Ishikawa (cell line): ENCODE results near the gene FAM3A.

Experiments
- CEBPB ChIP-seq: IDR thresholded peaks from 2 replicates; pipeline ENCODE4 v1.6.1; 2012
- CREB1 ChIP-seq: IDR thresholded peaks from 2 replicates; pipeline ENCODE4 v1.6.1; 2012; ENCODE audit warnings: low read depth
- EGR1 ChIP-seq: IDR thresholded peaks from 2 replicates; pipeline ENCODE4 v1.6.1; 2012
- EP300 ChIP-seq: IDR thresholded peaks from 2 replicates; pipeline ENCODE4 v1.6.1; 2012; ENCODE audit warnings: borderline replicate concordance
- FOXM1 ChIP-seq: IDR thresholded peaks from 2 replicates; pipeline ENCODE4 v1.6.1; 2012; ENCODE audit warnings: low read depth, borderline replicate concordance
- MAX ChIP-seq: IDR thresholded peaks from 2 replicates; pipeline ENCODE4 v1.6.1; 2012
- NFIC ChIP-seq: IDR thresholded peaks from 2 replicates; pipeline ENCODE4 v1.6.1; 2012
- RAD21 ChIP-seq: IDR thresholded peaks from 2 replicates; pipeline ENCODE4 v1.6.1; 2012; ENCODE audit warnings: low read depth
- REST ChIP-seq: IDR thresholded peaks from 2 replicates; pipeline ENCODE4 v1.6.1; 2012; ENCODE audit warnings: low read depth, mild to moderate bottlenecking
- TAF1 ChIP-seq: IDR thresholded peaks from 2 replicates; pipeline ENCODE4 v1.6.1; 2012; ENCODE audit warnings: low read depth, mild to moderate bottlenecking
- TCF12 ChIP-seq: IDR thresholded peaks from 2 replicates; pipeline ENCODE4 v1.6.1; 2012; ENCODE audit warnings: low read depth
- TEAD4 ChIP-seq: IDR thresholded peaks from 2 replicates; pipeline ENCODE4 v1.6.1; 2012
- USF1 ChIP-seq: IDR thresholded peaks from 2 replicates; pipeline ENCODE4 v1.6.1; 2012
- YY1 ChIP-seq: IDR thresholded peaks from 2 replicates; pipeline ENCODE4 v1.6.1; 2012; ENCODE audit warnings: low read depth
- ZBTB7A ChIP-seq: IDR thresholded peaks from 2 replicates; pipeline ENCODE4 v1.6.1; 2012; ENCODE audit warnings: low read depth

FAM3A gene

GRCh38 chrX:154506483-154507332 is 9.3 kb downstream of the FAM3A start:
- TF ChIP-seq CREB1, result no peak
- TF ChIP-seq TCF12, result no peak
- TF ChIP-seq FOXM1, result no peak
- TF ChIP-seq TEAD4, result no peak
- no peak for TF ChIP-seq RAD21
- no peak for TF ChIP-seq CEBPB
- TF ChIP-seq EP300, result no peak
- no peak for TF ChIP-seq USF1
- no peak for TF ChIP-seq REST
- no peak for TF ChIP-seq NFIC
- TF ChIP-seq TAF1, result no peak
- no peak for TF ChIP-seq ZBTB7A
- TF ChIP-seq MAX, result no peak
- no peak for TF ChIP-seq YY1
- no peak for TF ChIP-seq EGR1

GRCh38 chrX:154505734-154506133 is 10.3 kb downstream of the FAM3A start:
- TF ChIP-seq EP300, result no peak
- no peak for TF ChIP-seq TAF1
- TF ChIP-seq TEAD4, result no peak
- TF ChIP-seq CREB1, result no peak
- TF ChIP-seq CEBPB, result no peak
- no peak for TF ChIP-seq EGR1
- TF ChIP-seq NFIC, result no peak
- no peak for TF ChIP-seq USF1
- TF ChIP-seq ZBTB7A, result no peak
- TF ChIP-seq YY1, result no peak
- TF ChIP-seq RAD21, result no peak
- no peak for TF ChIP-seq TCF12
- TF ChIP-seq MAX, result no peak
- no peak for TF ChIP-seq REST
- TF ChIP-seq FOXM1, result no peak

GRCh38 chrX:154502989-154503388 is 13.0 kb downstream of the FAM3A start:
- TF ChIP-seq RAD21 (no peak), TAF1 (no peak), REST (no peak), EP300 (no peak), TEAD4 (no peak)

- TF ChIP-seq ZBTB7A (no peak), CEBPB (no peak), REST (no peak), EGR1 (no peak)
These were observed 13.9 kb downstream of the FAM3A start for GRCh38 chrX:154502098-154502497.
